Fibroblast of mammary gland (primary cell): ENCODE measurements around the gene NINL.
"Not testable (repeated sequence)": the region's sequence is repeated elsewhere in the genome, so short reads cannot be mapped to it uniquely, and the experiment has no call there.

Experiments used
- DNase-seq: peaks from one replicate; pipeline ENCODE4 v3.0.0-alpha.2; 2010; ENCODE audit warnings: low read depth
- H3K4me3 ChIP-seq: 2 replicates; pipeline ENCODE4 v1.5.1; 2011; ENCODE audit warnings: low read depth, mild to moderate bottlenecking, low read length, moderate library complexity; ENCODE audit not compliant: control insufficient read depth
- CTCF ChIP-seq: conservative IDR thresholded peaks from 2 replicates; pipeline ENCODE4 v1.5.1; 2011; ENCODE audit warnings: low read depth, low read length, inconsistent platforms; ENCODE audit not compliant: control insufficient read depth, insufficient read depth

The NINL gene

DNA sequence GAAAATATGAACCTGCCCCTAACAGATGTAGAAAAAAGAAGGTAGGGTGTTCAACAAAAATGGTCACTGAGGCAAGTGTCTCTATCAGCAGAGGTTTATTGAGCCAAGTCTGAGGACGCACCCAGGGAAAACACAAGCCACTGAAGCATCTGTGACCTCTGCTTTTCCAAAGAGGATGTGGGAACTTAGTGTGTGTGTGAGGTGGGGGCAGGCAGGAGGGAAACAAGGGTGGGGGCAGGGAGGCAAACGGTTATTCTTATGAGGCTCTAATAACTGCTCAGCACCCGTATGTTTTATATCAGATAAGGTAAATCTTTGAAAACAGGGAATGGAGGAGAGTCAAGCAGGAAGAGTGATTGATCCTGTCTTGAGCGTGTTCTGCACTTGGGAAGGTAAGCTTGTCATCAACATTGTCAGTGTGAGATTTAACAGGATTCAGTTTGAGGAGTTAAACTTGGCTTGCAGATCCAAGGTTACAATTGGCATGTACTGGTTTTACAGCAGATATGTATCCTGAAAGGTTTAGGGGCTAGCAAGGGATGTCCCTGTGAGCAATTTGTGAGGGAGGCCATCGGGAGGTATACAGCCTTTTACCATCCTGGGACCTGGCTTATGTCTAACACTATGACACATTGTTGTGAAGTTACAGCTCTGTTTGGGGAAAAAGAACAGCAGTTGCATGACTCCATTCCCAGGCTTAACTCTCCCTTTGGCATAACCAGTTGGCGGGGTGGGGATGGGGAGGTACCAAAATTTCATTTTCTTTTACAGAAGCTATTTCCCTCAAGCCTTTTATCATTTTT lies 33.7 kb downstream of the NINL start:
- DNase-seq = peak; percentile 31
- no peak overlapping the region for H3K4me3 ChIP-seq
- no peak for TF ChIP-seq CTCF

DNA sequence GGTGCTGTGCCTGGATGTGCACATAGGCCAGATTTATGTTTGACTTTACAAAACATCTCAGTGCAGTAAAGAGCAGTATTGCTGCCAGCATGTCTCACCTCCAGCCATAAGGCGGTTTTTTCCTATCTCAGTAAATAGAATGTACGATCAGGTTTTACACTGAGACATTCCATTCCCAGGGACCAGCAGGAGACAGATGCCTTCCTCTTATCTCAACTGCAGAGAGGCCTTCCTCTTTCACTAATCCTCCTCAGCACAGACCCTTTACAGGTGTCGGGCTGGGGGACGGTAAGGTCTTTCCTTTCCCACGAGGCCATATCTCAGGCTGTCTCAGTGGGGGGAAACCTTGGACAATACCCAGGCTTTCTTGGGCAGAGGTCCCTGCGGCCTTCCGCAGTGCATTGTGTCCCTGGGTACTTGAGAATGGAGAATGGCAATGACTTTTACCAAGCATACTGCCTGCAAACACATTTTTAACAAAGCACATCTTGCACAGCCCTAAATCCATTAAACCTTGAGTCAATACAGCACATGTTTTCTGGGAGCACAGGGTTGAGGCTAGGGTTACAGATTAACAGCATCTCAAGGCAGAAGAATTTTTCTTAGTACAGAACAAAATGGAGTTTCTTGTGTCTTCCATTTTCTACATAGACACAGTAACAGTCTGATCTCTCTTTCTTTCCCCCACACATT lies 34.5 kb downstream of the NINL start:
- not testable (repeated sequence) for H3K4me3 ChIP-seq, DNase-seq

GRCh38 chr20:25549843-25550477 lies 35.4 kb downstream of the NINL start:
- DNase-seq = peak; percentile 70
- no peak overlapping the region for H3K4me3 ChIP-seq
- no peak for TF ChIP-seq CTCF

DNA sequence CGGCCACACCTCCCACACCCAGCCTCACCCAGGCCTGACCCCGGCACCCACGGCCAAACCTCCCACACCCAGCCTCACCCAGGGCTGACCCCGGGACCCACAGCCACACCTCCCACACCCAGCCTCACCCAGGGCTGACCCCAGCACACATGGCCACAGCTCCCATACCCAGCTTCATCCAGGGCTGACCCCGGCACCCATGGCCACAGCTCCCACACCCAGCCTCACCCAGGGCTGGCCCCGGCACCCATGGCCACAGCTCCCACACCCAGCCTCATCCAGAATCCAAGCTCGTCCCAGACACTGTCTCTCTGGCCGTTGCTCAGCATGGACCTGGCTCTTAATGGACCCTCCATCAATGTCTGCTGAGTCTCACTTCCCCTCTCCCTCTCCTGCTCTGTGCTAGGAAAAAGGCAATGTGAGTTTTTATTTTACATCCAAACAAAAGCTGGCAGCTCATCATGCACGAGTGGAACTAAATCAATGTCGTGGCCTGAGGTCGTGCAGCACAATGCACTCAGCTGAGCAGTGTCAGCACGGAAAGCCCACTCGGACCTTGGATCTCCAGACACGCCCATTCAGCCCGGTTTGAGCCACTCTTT lies 36.1 kb downstream of the NINL start:
- DNase-seq = no peak
- no peak for TF ChIP-seq CTCF
- no peak overlapping the region for H3K4me3 ChIP-seq

DNA sequence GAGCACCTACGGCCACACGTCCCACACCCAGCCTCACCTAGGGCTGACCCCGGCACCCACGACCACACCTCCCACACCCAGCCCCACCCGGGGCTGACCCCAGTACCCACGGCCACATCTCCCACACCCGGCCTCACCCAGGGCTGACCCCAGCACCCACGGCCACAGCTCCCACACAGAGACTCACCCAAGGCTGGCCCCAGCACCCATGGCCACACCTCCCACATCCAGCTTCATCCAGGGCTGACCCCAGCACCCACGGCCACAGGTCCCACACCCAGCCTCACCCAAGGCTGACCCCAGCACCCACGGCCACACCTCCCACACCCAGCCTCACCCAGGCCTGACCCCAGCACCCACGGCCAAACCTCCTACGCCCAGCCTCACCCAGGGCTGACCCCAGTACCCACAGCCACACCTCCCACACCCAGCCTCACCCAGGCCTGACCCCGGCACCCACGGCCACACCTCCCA lies 36.7 kb downstream of the NINL start:
- TF ChIP-seq CTCF = no peak
- no peak overlapping the region for H3K4me3 ChIP-seq
- no peak for DNase-seq

- no peak for TF ChIP-seq CTCF
- no peak for DNase-seq
- H3K4me3 ChIP-seq = no peak overlapping the region
These were observed 37.3 kb downstream of the NINL start for GRCh38 chr20:25547999-25548398.
